ENCODE data around the gene ELAPOR1.

GRCh38 chr1:109159326-109159725 is 45.4 kb downstream of the ELAPOR1 start:
- TF ChIP-seq CREB1 (IDR thresholded peaks at IDR 0.05; ENCODE audit: low read depth) (no peak), RAD21 (IDR thresholded peaks at IDR 0.05; ENCODE audit: low read depth) (no peak), YY1 (IDR thresholded peaks at IDR 0.05; ENCODE audit: low read depth) (no peak), TAF1 (IDR thresholded peaks at IDR 0.05; ENCODE audit: low read depth) (no peak), EP300 (IDR thresholded peaks at IDR 0.05; ENCODE audit: borderline replicate concordance) (no peak), REST (IDR thresholded peaks at IDR 0.05; ENCODE audit: low read depth) (no peak), MAX (IDR thresholded peaks at IDR 0.05) (no peak), CEBPB (IDR thresholded peaks at IDR 0.05) (no peak), ZBTB7A (IDR thresholded peaks at IDR 0.05; ENCODE audit: low read depth) (no peak), NFIC (IDR thresholded peaks at IDR 0.05) (no peak), EGR1 (IDR thresholded peaks at IDR 0.05) (no peak), FOXM1 (IDR thresholded peaks at IDR 0.05; ENCODE audit: borderline replicate concordance, low read depth) (no peak), TEAD4 (IDR thresholded peaks at IDR 0.05) (no peak), TCF12 (IDR thresholded peaks at IDR 0.05; ENCODE audit: low read depth) (no peak)
